ENCODE results near the gene EFR3B.
"Not testable (repeated sequence)": the region's sequence is repeated elsewhere in the genome, so short reads cannot be mapped to it uniquely, and the experiment has no call there.

EFR3B gene

DNA sequence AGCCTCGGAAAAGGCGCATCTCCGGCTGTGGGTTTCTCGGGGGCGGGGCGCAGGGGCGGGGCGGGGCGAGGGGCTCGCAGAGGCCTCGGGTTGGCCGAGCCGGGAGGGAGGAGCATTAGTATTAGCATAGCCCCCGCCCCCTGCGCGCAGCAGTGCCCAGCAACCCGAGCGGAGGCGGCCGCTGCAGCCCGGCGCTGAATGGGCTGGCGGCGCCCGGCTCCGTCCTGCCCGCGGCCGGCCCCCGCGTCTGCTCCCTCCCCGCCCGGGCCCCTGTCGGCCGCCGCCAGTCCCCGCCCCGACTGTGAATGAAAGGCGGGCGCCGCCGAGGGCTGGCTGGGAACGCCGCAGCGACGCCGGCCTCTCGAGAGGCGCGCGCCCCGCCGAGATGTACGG is at the start of gene EFR3B:
Gene EFR3B (plus strand): TSS at position 149 of the 393 bp plus-strand sequence. CDS start 237 bp downstream, at position 386.
- peak; percentile 96 for DNase-seq

DNA sequence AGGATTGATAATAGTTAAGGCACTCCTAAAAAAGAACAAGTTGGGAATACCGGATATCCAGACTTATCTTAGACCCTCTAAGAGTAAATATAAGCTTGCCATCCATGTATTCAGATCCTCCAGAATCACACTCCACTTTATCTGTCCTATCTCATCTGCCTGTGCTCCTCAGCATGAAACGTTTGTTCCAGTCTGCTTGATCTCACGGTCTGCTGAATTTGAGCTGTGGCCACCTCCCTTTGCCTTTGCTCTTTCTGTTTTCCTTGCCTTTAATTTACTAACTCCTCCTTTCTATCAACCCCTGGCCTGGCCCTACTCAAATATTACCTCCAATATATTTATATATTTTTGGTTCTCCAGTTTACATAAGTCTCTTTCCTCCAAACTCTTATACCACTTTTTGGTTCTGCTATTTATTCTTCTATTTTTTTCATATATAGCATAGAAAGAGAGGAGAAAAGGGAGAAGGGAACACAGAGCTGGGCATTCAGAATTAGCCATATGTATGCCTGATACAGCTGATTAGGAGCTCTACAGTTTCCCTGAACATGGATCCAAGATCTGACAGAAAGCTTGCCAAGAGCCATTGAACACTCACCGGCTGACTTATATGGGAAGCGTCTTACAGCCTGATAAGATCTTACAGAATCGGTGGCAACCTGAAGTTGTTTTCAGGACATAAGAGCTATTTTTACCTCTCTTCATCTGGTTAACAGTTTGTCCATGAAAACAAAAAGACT is 48.3 kb upstream of the EFR3B start:
- DNase-seq: no peak

GRCh38 chr2:24994146-24994724 is 47.6 kb upstream of the EFR3B start:
- DNase-seq: no peak

GRCh38 chr2:24999097-24999496 is 42.8 kb upstream of the EFR3B start:
- DNase-seq: not testable (repeated sequence)

- no peak for DNase-seq
Measured at GRCh38 chr2:25000036-25000435, 41.8 kb upstream of the EFR3B start.

DNA sequence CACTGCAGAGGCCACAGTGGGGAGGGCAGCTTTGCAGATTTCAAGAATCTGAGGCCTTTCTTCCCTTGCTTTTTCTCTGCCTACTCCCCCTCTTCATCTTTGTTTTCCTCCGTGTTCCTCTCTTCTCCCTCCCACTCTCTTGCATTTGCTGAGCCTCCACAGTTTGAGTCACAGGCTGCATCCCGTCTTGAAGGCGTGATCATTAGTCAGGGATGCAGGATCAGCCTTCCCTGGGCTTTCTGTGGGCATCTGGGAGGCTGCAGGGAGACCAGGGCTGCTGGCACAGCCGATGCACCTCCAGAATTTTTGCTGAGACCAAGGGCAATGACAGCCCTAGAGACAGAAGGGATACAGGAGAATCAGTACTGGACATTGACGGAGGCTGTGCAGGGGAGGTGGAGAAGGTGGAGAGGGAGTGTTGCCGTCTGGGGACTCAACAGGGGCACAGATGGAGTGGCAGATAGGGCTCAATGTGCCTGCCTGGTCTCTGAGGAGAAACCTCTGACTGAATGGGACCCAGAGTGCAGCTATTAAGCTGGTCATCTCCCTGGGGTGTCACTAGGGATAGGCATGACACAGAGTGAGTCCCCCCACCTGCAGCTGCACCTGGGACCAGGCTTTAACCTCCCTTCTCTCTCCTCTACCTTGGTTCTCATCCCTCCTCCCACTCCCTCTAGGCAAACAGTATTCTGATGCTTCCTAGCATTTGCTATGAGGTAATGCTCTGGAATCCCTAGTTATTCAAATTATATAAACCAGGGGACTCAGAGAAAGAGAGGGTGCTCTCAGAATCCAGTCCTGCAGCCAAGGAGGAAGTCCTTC is 41.2 kb upstream of the EFR3B start:
- DNase-seq: no peak

GRCh38 chr2:25001325-25001637 is 40.6 kb upstream of the EFR3B start:
- DNase-seq: no peak

GRCh38 chr2:25002066-25002465 is 39.8 kb upstream of the EFR3B start:
- no peak for DNase-seq

DNA sequence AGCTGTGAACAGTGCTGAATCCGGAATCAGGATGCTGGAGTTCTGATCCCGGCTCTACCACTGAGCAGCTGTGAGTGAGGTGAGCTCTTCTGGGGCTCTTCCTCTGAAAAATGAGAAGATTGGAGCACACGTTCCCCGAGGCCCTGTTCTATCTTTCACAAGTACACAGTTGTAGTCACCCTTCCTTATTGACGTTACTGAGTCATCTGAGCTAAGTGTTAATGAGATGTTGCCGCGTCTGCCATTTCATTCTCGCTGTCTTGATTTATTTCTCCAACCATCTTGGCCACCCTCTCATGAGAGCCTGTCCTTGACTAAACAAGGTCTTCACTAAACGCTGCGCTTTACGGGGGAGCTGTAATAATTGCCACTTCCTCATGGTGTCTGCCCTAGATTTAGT is 31.9 kb upstream of the EFR3B start:
- no peak for DNase-seq

- not testable (repeated sequence) for DNase-seq
Measured at GRCh38 chr2:25011342-25011741, 30.5 kb upstream of the EFR3B start.

- no peak for DNase-seq
Measured at GRCh38 chr2:25014631-25015030, 27.2 kb upstream of the EFR3B start.

DNA sequence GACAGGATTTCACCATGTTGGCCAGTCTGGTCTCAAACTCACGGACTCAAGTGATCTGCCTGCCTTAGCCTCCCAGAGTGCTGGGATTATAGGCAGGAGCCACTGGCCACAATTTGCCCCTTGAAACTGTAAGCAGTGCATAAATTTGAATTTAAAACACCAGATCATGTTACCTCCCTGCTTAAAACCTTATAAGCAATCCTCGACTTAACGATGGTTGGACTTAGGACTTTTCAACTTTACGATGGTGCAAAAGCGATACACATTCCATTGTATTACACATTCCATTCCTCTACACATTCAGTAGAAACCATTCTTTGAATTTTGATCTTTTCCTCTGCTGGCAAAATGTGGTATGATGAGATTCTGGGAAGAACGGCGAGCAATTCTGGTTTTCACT is 23.2 kb upstream of the EFR3B start:
- no peak for DNase-seq

DNA sequence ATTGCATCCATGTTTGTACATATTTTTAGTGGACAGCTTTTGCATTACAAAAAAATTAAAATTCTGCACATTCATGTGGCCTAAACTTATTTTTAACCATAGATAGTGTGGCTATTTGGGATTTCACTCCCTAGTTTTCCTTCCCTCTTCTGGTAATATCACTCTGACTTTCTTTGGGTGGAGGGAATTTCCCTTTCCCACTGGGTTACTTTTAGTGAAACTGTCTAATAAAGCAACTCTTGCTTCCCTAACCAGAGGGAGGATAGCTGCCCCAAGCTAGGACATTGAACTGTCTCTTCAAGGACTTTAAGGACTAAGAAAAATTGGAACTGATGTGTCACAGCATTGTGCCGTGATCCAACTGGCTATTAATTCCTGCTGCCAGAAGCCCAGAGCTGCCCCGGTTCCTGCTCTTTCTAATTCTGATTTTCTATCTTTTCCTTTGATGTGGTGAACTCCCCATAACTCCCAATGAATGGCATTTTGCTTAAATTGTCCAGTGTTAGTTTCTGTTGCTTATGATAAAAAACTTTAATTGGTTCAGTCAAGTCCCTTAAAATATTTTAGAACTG is 20.0 kb upstream of the EFR3B start:
- DNase-seq: no peak

GRCh38 chr2:25023333-25023732 is 18.5 kb upstream of the EFR3B start:
- DNase-seq: no peak

GRCh38 chr2:25025229-25026007 is 16.5 kb upstream of the EFR3B start:
- no peak for DNase-seq

DNA sequence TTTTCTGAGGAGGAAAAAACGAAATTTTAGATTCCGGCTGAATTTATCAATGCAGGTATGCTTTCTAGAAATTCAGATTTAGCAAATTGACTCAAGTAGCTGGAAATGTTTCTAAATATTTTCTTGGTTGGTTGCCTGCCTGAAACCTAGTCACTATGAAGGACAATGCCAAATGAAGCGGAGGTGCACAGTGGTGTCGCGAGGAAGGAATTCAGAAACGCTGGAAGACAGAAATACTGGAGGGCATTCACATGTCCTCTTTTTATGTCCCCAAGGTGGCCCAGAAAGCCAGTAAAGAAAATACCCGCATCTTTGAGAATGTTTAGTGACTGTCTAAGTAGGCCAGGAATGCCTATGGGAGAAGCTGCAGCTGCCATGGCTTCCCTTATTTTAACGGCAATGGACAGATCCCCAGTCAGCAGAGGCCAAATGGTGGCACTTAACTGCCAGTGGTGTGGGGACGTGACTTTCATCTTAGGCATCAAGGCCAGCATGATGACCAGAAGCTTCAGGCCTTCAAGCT is 15.8 kb upstream of the EFR3B start:
- DNase-seq: no peak

DNA sequence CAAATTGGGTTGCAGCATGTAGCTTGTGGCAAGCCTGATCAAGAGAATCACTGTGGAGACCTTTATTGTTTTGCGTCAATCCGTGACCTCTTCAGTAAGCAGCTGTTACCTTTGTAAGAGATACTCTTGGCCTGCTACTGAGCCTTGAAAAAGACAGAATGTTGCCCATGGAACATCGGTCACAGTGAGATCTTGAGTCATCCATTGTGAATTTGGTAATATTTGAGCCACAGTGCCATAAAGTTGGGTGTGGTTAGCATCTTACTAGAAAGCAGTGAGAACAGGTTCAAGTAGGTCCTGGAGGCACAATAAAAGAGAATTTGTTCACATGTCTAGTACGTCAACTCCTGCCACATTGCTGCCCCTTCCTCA is 12.7 kb upstream of the EFR3B start:
- no peak for DNase-seq

DNA sequence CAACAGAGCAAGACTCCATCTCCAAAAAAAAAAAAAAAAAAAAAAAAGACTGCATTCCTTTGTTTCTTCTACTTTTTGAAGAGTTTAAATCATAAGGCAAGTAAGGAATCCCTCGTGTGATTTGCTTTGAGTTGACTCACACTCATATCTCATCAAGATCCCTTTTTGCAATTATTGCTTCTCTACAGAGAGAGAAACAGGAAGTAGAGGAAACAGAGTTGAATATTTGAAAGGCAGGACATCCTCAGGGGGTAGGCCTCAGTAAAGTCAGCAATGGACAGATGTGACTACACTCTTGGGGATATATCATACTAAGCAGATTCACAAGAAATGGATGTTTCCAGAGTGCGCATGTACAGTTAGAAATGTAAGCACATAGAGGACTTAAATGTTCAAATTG is 11.2 kb upstream of the EFR3B start:
- no peak for DNase-seq

DNA sequence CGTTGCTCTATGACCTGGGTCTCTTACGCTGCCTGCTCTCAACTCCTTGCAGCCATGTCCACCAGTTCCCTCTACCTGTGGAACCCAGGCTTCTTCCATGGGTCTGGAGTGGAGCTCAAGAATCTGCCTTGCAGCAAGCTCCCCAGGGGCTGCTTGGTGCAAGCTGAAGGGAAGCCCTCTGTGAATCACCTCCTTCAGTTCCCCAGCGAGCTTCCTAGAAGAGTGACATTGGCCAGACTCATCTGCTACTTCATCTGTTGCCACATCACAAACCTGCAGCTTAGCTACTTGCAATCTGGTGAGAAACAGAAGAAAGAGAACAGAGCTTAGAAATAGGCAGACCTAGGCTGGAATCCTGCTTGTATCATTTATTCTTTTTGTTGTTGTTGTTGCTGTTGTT is 9.8 kb upstream of the EFR3B start:
- DNase-seq: no peak

DNA sequence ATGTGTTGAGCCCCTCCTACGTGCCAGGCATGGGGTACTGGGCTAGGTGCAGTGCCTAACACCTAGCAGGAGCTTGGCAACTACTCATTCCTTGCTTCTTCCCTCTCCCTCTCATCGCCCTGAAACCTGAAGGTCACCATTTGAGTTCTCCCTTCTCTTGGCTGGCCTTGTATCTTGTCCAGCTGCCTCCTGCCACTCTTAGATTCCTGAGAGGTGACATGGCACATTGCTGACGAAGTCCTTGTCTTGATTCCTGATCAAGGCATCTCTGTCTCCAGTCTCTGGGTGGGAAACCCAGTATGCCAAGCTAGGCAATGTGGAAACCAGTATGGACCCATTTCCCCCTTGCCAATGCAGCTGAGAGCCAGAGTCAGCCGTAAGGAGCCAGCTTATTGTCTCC is 9.0 kb upstream of the EFR3B start:
- no peak for DNase-seq

DNA sequence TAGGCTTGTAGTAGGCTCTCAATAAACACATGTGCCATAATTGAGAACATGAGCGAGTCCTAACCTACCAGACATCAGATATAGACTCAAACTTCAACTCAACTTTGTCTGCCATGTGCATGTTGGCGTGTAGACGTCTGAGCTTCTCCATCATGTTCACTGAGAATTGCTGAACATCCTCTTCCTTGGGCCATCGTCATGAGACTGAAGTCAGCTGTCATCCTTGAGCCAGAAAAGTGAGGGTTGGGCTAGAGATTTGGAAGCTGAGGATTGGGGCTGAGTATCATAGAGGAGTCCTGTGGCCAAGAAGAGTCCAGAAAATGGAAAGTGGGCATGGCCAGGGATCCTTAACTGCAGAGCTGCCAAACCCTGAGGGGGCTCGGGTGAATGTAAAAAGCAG is 7.8 kb upstream of the EFR3B start:
- no peak for DNase-seq

- no peak for DNase-seq
Measured at GRCh38 chr2:25035537-25036220, 6.2 kb upstream of the EFR3B start.
